Measurements from ENCODE around the gene EFCAB5. TPM values are rescaled to one million over a fixed set of nuclear protein-coding genes. Genes with fewer than 3 reads are reported as not detected.

Gene EFCAB5
- total and polyA plus RNA-seq, 2 donors (not counting 1 experiment from before 2014, with no cell fraction given), result 0.54 to 3.0 TPM

DNA sequence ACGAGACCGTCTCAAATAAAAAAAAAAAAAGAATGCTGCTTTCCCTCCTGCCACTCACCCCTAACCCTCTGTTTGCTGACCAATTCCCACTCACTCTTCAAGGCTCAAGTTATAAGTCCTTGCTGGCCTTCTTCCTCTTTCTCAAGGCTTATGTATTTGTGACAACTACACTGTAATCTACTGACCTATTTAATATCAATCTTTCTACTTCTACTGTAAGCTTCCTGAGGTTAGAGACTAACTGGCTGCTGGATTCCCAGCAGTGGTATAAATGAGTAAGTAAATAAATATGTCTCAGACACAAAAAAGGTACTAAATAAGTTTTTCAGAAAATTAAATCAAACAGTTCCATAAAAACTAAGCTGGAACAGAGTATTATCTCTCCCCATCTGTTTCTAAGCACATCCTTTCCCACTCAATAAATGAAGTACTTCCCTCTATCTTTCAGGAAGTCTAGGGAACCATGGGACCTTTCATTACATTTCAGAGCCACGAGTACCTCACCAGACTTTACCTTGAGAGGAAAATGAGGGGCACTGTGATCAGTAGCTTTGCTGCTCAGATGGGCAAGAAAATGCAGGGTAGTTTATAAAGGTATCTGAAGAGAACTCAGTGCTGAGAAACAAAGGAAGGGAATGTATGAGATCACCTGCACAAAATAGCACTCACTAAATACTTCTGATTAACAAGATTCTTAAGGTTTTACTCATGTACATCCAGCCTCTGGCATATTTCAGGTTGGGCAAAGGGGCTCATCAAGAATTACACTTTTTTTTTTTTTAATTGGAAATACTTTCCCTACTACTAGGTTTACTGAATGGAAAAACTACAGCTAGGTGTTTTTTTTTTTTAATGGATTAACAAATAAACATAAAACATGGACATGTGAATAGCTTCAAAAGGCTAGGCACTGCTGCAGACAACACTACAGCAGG is 22.2 kb upstream of the EFCAB5 start:
- Histone ChIP-seq H3K4me3 (ENCODE audit: control extremely low read depth in 1 of 5, extremely low read depth in 1 of 5, insufficient read depth in 1 of 5, low read depth in 2 of 5, low read length in 4 of 5) (no peak overlapping the region), H4K20me1 (ENCODE audit: control insufficient read depth, insufficient read depth, low read length, poor library complexity, severe bottlenecking) (peaks cover 45% of the 10 kb centered on the region), H3K27me3 (replicated peaks in 1 of 4; ENCODE audit: control extremely low read depth in 1 of 4, control insufficient read depth in 3 of 4, insufficient read depth in 4 of 4, low read length in 3 of 4) (no peaks in the 10 kb centered on the region), H3K79me2 (ENCODE audit: control insufficient read depth, insufficient read depth, low read length) (peaks cover 87% of the 10 kb centered on the region), H3K9me3 (ENCODE audit: control extremely low read depth in 1 of 3, control insufficient read depth in 2 of 3, insufficient read depth in 1 of 3, low read length in 2 of 3) (no peaks in the 10 kb centered on the region), H3K36me3 (replicated peaks in 1 of 2; ENCODE audit: control extremely low read depth in 1 of 2, control insufficient read depth in 1 of 2, extremely low read depth in 1 of 2, insufficient read depth in 2 of 2, low read length in 1 of 2) (peaks cover 0 to 9% of the 10 kb centered on the region in 2 experiments), H2AFZ (ENCODE audit: insufficient read depth, low read depth, low read length, poor library complexity, severe bottlenecking) (no peak overlapping the region), H3K4me2 (replicated peaks; ENCODE audit: low read depth, low read length, poor library complexity, severe bottlenecking) (no peak overlapping the region), H3K27ac (ENCODE audit: low read length in 2 of 2) (no peak overlapping the region), H3K4me1 (ENCODE audit: control insufficient read depth in 2 of 2, insufficient read depth in 2 of 2, low read length in 2 of 2) (peaks cover 0 to 3% of the 10 kb centered on the region in 2 donors), H3K9ac (ENCODE audit: low read length) (no peak overlapping the region)
- no peak overlapping the region for H3K27ac Mint-ChIP-seq
- no peaks in the 10 kb centered on the region for H3K9me3 Mint-ChIP-seq (ENCODE audit: insufficient read depth)
- no peak for TF ChIP-seq EZH2 (IDR thresholded peaks at IDR 0.05; ENCODE audit: borderline replicate concordance, insufficient read depth, low read depth, low read length, poor library complexity, severe bottlenecking)
- TF ChIP-seq, protein P1, sequence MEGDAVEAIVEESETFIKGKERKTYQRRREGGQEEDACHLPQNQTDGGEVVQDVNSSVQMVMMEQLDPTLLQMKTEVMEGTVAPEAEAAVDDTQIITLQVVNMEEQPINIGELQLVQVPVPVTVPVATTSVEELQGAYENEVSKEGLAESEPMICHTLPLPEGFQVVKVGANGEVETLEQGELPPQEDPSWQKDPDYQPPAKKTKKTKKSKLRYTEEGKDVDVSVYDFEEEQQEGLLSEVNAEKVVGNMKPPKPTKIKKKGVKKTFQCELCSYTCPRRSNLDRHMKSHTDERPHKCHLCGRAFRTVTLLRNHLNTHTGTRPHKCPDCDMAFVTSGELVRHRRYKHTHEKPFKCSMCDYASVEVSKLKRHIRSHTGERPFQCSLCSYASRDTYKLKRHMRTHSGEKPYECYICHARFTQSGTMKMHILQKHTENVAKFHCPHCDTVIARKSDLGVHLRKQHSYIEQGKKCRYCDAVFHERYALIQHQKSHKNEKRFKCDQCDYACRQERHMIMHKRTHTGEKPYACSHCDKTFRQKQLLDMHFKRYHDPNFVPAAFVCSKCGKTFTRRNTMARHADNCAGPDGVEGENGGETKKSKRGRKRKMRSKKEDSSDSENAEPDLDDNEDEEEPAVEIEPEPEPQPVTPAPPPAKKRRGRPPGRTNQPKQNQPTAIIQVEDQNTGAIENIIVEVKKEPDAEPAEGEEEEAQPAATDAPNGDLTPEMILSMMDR (IDR thresholded peaks at IDR 0.05), result no peak
- no peak for ATAC-seq (ENCODE audit: low read depth)
- POLR2A ChIA-PET, result interaction anchor here (0.6 to 0.7 kb wide), 3 partner anchors 25 to 559 kb away, joined by 3 to 4 read pairs (median 3); no protein-coding TSS in a partner anchor
- H3K27me3 Mint-ChIP-seq, result no peaks in the 10 kb centered on the region
- peaks cover 33% of the 10 kb centered on the region for H3K4me1 Mint-ChIP-seq
- DNase-seq, result no peak
- CTCF ChIA-PET, result interaction anchor here (0.6 to 4.9 kb wide), 5 partner anchors 9 to 112 kb away, joined by 3 to 29 read pairs (median 4); partner anchors contain the start of gene SSH2
- WGBS (ENCODE audit: insufficient coverage), result 93% methylated on average over 2 of the region's 3 CpGs
- no peak overlapping the region for H3K4me3 Mint-ChIP-seq
- intact Hi-C loops (cut with micrococcal nuclease), result no loop called here

DNA sequence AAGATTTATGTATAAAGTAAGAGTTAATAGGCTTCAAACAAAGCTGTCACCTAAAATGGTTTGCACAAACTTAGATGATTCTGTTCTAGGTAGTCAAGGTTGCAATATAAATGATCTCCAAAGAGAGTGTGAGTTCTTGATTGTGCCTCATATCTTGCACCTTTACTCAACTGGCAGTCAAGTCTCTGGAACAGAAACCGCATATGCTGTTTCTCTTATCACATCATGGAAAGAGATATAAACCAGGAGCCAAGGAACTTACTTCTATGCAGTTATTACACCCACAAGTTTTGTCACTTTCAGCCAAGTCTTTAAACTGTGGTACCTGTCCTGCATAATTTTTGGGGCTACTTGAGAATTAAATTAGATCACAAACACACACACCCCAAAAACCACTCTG is 16.6 kb upstream of the EFCAB5 start:
- DNase-seq, result no peak
- Histone ChIP-seq H3K9ac (ENCODE audit: low read length) (no peak overlapping the region), H3K4me3 (ENCODE audit: control extremely low read depth in 1 of 5, extremely low read depth in 1 of 5, insufficient read depth in 1 of 5, low read depth in 2 of 5, low read length in 4 of 5) (no peak overlapping the region), H3K27ac (ENCODE audit: low read length in 2 of 2) (no peak overlapping the region), H3K27me3 (replicated peaks in 1 of 4; ENCODE audit: control extremely low read depth in 1 of 4, control insufficient read depth in 3 of 4, insufficient read depth in 4 of 4, low read length in 3 of 4) (no peaks in the 10 kb centered on the region), H2AFZ (ENCODE audit: insufficient read depth, low read depth, low read length, poor library complexity, severe bottlenecking) (no peak overlapping the region), H4K20me1 (ENCODE audit: control insufficient read depth, insufficient read depth, low read length, poor library complexity, severe bottlenecking) (peaks cover 31% of the 10 kb centered on the region), H3K36me3 (replicated peaks in 1 of 2; ENCODE audit: control extremely low read depth in 1 of 2, control insufficient read depth in 1 of 2, extremely low read depth in 1 of 2, insufficient read depth in 2 of 2, low read length in 1 of 2) (peaks cover 0 to 9% of the 10 kb centered on the region in 2 experiments), H3K79me2 (ENCODE audit: control insufficient read depth, insufficient read depth, low read length) (peaks cover 91% of the 10 kb centered on the region), H3K9me3 (ENCODE audit: control extremely low read depth in 1 of 3, control insufficient read depth in 2 of 3, insufficient read depth in 1 of 3, low read length in 2 of 3) (no peaks in the 10 kb centered on the region), H3K4me2 (replicated peaks; ENCODE audit: low read depth, low read length, poor library complexity, severe bottlenecking) (no peak overlapping the region), H3K4me1 (ENCODE audit: control insufficient read depth in 2 of 2, insufficient read depth in 2 of 2, low read length in 2 of 2) (peaks cover 10 to 17% of the 10 kb centered on the region in 2 donors)
- intact Hi-C loops (cut with micrococcal nuclease), result no loop called here
- Mint-ChIP-seq H3K27ac (no peak overlapping the region), H3K9me3 (ENCODE audit: insufficient read depth) (no peaks in the 10 kb centered on the region), H3K27me3 (no peaks in the 10 kb centered on the region), H3K4me1 (peaks cover 47% of the 10 kb centered on the region), H3K4me3 (no peak overlapping the region)
- ChIA-PET CTCF (no interaction called here), POLR2A (no interaction called here)
- no peak for ATAC-seq (ENCODE audit: low read depth)
- no CpG with 5 or more reads among the region's 1 CpG for WGBS (ENCODE audit: insufficient coverage)
- no peak for TF ChIP-seq EZH2 (IDR thresholded peaks at IDR 0.05; ENCODE audit: borderline replicate concordance, insufficient read depth, low read depth, low read length, poor library complexity, severe bottlenecking)
